LNCaP clone FGC (cell line): ENCODE measurements around the gene TMEM238.
"Not testable (repeated sequence)": the region's sequence is repeated elsewhere in the genome, so short reads cannot be mapped to it uniquely, and the experiment has no call there.

ENCODE experiments used
- DNase-seq: peaks from one replicate; pipeline ENCODE4 v3.0.0-alpha.2; 2011; ENCODE audit warnings: low read depth
- H3K4me3 ChIP-seq: 2 replicates; pipeline ENCODE4 v1.5.1; 2011; ENCODE audit warnings: mild to moderate bottlenecking, low read depth, low read length, control low read depth
- CTCF ChIP-seq: IDR thresholded peaks from 2 replicates; pipeline ENCODE4 v1.5.1; 2012; ENCODE audit warnings: mild to moderate bottlenecking; ENCODE audit not compliant: control insufficient read depth, insufficient read depth; ENCODE audit errors: extremely low read depth

TMEM238 gene

GRCh38 chr19:55423225-55424005 lies 39.3 kb upstream of the TMEM238 start:
- no peak overlapping the region for H3K4me3 ChIP-seq
- no peak for TF ChIP-seq CTCF
- no peak for DNase-seq

- DNase-seq, H3K4me3 ChIP-seq: not testable (repeated sequence)
Observed at GRCh38 chr19:55421281-55421680, 37.2 kb upstream of the TMEM238 start.

GRCh38 chr19:55419624-55420236 lies 35.6 kb upstream of the TMEM238 start:
- TF ChIP-seq CTCF = no peak
- no peak overlapping the region for H3K4me3 ChIP-seq
- DNase-seq = no peak

GRCh38 chr19:55419103-55419502 lies 35.0 kb upstream of the TMEM238 start:
- TF ChIP-seq CTCF = no peak
- DNase-seq = no peak

GRCh38 chr19:55418185-55418584 lies 34.1 kb upstream of the TMEM238 start:
- peak; percentile 25 for DNase-seq
- peak; percentile 78 for TF ChIP-seq CTCF
- H3K4me3 ChIP-seq = no peak overlapping the region

More at GRCh38 chr19:55419103-55419502, 35.0 kb upstream of the TMEM238 start:
- H3K4me3 ChIP-seq = no peak overlapping the region

GRCh38 chr19:55410168-55410567 lies 26.1 kb upstream of the TMEM238 start:
- TF ChIP-seq CTCF = no peak
- no peak for DNase-seq
- no peak overlapping the region for H3K4me3 ChIP-seq

GRCh38 chr19:55409179-55409578 lies 25.1 kb upstream of the TMEM238 start:
- H3K4me3 ChIP-seq, DNase-seq: not testable (repeated sequence)

GRCh38 chr19:55408533-55408872 lies 24.4 kb upstream of the TMEM238 start:
- TF ChIP-seq CTCF = no peak
- H3K4me3 ChIP-seq = peak overlapping the region; percentile 81
- DNase-seq = no peak
